Activated naive CD4-positive, alpha-beta T cell (primary cell): ENCODE measurements around the gene LENG1.

Experiments
- DNase-seq, 4 experiments: peaks; one replicate each; lab custom pipeline; 2025; lab: John Stamatoyannopoulos, UW

The LENG1 gene

DNA sequence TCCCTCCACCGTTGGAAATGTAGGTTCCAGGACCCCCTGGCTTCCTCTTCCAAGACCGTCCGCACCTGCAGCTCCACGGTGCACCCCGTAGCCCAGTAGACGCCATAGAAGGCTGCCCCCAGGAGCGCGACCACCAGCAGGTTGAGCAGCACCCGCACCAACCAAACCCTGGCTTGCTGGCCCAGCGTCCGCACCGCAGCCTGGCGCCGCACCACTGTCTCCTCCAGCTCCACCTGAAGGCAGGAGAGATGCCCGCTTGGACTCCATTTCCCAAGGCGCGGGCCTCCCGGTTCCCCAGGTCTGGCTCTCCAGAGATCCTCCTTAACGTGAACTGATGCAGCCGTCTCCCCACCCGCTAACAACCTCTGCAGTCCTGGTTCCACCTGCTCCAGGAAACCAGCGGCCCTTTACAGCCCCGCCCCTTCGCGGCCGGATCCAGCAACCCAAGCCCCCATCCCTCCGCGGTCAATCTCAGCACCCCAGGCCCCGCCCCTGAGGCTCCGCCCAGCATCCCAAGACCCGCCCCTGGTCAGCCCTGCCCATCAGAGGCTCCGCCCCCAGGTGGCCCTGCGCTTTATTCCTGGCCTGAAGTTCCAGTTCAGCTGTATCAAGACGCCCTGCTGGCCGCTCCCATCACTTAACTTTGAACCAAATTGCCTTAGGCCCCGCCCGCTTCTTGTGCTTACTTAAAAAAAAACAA, 5.0 kb upstream of the LENG1 start:
- peak in 1 of 4 experiments; percentile 25 for DNase-seq

DNA sequence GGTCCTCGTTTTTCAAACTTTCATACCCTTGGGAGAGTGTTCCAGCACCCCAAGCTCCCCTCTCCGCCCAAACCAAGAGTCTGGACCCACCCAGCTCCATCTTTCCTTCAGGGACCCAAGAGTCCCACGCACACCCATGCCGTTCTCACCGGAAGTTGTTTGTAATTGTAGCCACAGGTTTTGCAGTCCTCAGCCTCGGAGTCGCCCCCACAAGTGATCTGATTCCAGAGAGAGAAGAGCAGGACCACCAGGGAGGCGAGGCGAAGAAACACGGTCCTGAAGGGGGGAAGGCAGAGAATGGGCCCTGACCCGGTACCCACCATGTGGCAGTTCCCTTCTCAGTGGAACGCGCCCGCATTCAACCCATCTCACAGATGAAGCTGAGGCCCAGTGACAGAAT, 3.4 kb upstream of the LENG1 start:
- no peak for DNase-seq

DNA sequence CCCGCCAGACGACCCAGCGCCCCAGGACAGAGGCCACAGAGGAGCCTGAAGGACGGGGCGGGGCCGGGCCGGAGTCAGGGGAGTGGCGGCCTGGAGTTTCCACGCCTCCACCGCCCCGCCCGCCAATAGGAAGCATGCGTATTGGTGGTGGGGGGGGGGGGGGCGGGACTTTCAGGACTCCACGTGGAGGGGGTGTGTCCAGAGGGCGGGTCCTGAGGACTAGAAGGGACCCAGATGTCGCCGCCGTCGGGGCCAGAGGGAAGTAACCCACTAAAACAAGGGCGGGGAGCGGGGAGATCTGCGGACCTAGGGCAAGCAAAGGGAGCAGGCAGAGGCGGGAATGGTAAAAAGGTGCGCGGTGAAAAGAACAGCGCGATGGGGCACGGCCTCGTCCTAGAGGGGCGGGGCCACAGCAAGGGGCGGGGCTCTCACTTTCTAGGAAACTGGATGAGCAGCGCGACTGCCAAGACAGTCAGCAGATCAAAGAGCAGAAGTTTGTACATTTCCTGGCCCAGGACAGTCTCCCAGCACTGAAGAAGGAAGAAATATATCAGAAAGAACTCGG, 2.8 kb upstream of the LENG1 start:
- peak; percentile 60 to 81 (median 70) for DNase-seq

DNA sequence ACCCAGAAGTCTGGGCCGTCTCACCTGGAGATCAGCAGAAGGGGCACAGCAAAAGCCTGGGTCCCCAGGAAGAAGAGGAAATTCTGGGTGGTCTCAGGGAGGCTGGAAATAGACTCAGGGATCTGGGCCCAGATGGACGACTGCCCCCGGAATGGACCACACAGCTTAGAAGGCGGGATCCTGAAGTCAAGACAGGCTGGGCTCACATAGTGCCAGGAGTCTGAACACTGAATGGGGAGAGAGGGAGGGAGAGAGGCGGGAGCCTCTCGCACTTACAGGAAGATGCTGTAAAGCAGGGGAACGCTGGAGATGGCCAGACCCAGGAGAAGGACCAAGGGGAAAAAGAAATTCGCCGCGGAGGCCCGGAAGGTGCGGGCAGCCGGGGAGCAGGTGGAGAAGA, 1.3 kb upstream of the LENG1 start:
- no peak for DNase-seq

DNA sequence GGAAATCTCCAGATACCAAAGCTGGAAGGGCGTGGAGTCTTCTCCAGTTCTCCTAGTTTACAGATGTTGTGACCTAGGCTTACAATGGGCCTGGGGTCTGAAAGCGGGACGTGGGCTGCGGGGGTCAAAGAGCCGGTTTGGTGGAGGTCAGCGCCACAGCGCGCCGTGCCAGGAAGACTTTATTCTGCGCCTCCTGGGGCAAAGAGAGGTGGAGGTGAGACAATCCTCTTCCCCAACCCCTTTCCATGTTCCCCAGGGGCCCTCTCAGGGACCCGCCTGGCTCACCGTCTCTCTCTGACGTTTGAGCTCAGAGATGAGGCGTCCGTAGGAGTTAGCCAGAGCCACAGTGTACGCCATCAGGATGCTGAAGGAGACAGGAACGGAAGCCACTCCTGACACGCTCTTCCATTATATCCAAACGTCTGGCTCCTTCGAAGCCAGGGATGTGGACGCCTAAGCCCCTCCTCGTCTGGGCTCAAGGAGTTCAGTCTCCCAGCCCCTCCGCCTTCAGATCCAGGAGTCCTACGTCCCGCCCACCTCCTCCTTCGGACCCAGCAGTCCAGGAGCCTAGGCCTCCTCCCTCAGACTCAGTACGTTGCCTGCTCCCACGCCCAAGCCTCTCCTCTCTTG, 776 bp upstream of the LENG1 start:
- DNase-seq = no peak

DNA sequence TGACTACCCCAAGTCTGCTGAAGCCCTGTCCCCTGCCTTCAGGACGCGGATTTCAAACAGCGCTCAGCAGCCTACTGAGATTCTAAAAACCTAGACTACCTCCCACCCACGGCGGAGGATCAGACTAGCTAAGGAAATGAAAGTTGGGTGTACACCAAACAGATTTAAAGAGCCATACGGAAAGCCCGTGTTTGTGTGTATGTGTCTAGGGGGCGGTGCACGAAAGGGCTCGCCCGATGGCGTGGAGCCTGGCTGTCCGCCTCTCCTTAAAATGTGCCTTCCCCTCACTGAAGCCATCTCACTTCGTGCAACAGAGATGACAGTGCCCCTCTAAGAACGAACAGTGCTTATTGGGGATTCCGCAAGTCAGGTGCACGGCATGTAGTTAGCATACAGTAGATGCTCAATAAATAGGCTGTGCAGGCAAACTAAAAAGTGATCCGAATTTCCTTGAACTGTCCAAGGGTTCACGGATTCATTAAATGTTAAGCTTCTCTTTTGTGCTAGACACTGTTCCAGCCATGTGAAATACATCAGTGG, 639 bp downstream of the LENG1 start:
- DNase-seq = no peak

DNA sequence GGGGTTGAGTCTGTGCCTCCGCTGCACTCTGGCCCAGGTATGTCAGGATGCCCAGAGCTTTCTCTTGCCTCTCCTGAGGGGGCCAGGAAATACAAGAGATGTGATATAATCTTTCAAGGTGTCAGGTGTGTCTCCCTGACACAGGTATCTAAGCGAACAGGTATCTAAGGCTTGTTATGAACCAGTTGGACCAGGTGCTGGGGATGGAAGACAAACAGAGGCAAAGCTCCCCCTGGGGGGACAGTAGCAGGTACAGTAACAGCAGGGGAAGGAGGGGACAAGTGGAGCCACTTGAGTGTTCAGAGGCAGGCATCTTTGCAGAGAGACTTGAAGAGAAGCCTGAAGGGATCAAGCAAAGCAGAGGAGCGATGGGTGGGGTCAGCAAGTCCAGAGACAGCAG, 2.6 kb downstream of the LENG1 start:
- no peak for DNase-seq

DNA sequence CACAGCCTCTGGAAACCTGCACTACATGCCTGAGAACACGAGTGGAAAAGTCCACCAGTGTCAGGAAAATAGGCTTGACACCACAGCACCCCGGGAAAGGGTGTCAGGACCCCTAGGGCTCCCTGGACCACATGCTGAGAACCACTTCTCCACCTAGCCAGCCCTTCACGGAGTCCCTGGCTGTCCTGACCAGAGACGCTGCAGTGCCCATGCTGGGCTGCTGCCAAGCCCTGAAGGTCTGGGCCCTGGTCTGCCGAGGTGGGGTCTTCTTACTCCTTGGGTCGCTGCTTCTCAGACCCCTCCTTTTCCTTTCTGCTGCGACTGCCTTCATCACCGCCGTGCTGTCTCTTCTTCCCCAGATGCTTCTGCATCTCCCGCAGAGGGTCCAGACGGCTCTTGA, 3.0 kb downstream of the LENG1 start:
- DNase-seq = no peak

DNA sequence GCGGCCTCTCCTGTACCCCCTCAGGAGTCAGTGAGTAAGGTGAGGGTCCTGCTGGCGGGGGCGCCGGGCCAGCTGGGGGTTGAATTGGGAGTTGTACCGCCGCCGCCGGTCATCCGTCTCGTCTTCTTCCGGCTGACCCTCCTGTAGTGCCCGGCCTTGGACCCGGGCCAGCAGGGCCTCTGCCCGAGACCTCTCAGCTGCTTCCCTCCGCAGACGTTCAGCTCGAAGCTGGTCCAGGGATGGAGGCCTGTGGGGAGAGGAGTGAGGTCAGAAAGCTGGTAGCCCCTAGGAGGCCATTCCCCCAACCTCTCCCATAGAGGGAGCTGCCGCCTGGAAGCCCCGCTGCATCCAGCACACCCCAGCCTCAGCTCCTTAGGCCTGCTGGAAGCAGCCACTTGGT, 3.8 kb downstream of the LENG1 start:
- no peak for DNase-seq

DNA sequence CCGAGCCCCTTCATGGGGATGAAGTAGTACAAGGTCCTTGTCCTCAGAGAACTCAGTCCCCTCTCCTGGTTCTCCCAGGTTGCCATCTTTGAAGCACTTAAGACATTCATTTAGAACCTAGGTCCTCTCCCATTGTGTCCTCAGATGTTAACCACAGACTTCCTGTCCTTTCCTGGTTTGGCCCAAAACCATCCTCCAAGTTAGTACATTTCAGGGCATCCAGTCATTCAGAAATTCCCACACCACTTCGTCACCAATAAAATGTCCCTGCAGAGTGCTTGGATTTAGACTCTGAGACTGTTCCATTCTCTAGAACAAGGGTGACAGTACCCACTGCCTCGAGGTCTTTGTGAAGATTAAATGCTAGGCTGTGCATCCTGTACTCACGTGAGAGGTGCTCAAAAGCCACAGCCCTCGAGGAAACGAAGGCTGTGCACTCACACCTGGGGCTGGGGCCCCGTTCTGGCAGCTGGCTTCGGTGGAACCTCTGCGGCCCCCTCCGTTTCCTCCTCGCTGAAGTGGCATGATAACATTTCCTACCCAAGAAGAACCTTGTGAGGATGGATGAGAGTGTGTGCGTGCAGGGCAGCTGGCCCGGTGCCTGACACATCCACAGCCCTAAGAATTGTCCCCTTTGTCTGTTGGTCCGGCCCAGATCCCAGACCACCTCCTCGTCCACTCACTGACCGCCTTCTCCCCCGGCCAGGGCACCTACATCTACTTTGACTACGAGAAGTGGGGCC, 4.7 kb downstream of the LENG1 start:
- DNase-seq = peak in 2 of 4 experiments; percentile 12 to 42

DNA sequence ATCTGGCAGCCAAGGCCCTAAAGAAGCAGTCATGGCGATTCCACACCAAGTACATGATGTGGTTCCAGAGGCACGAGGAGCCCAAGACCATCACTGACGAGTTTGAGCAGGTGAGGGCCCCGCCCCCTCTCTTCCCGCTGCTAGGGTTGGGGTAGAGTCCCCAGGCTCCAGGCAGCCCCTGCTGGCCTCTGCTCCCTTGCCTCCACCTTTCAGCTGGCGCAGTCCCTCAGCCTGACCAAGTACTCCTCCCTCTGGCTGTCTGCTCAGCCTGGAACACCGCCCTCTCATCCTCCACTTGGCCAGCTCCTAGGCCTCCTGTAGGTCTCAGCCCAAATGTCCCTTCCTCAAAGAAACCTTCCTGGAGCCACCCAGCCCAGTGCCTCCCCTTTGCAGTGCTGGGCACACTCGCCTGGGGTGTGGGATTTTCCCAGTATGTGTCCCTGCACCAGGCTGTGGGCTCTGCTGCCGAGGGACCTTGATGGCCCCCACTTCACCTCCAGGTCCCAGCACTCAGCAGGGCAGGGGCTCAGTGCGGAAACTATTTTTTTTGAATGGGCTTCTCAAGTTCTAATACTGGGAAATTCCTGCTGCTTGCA, 5.7 kb downstream of the LENG1 start:
- DNase-seq = no peak

DNA sequence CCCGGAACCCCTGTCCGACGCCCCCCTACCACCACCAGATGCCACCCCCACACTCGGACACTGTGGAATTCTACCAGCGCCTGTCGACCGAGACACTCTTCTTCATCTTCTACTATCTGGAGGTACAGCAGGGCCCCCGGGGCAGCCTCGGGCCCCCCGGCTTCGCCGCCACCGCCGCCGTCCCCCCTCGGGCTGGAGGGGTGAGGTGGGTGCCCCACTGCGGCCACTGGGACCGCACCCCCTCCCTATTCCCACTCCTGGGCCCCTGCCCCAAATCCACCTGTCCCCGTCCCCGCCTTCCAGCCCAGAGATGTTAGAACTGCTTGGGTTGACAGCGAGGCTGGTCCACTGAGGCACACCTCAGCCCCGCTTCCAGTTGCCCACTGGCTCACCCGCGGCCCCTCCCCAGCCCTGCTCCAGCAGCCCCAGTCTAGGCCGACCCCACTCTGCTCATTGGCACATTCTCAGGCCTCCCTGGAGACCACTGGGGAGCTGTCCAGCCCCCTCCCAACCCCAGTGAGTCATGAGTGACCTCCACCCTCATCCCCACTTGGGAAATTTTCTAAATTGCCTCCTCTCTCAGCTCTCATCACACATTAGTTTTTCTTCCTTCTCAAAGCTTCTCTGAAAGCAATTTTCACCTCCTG, 6.5 kb downstream of the LENG1 start:
- DNase-seq = no peak

DNA sequence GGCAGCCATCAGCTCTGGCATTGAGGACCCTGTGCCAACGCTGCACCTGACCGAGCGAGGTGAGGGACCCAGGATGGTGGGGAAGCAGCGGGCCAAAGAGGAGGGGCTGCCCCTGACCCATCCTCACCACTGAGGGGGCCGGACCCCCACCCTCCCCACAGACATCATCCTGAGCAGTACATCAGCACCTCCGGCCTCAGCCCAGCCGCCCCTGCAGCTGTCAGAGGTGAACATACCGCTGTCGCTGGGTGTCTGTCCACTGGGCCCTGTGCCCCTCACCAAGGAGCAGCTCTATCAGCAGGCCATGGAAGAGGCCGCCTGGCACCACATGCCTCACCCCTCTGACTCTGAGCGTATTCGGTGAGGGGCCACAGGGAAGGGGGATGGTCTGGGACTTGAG, 7.3 kb downstream of the LENG1 start:
- DNase-seq = no peak

DNA sequence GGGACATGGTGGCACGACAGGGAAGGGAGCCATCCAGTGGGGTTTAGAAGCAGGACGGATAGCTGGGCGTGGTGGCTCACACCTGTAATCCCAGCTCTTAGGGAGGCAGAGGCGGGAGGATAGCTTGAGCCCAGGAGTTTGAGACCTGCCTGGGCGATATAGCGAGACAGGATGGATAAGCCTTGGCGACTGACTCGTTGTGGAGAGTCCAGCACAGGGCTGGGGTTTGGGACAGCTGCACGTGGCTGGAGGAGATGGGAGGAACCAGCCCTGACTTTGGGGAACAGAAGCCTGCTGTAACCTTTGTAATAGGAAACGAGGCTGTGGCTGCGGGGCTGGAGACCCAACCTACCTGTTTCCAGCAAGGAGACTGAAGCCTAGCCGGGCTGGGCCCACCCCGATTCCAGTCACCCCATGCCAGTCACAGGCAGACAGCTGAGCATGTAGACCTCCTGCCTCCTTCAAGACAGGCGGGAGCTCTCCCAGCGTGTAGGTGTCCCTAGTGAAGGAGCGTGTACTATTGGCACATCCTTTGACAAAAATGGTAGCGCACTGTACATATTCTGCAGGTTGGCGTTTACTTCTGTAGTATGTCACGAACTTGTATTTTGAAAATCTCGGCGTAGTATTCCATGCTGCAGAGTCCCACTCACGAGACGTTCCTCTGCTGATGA, 8.0 kb downstream of the LENG1 start:
- no peak for DNase-seq

DNA sequence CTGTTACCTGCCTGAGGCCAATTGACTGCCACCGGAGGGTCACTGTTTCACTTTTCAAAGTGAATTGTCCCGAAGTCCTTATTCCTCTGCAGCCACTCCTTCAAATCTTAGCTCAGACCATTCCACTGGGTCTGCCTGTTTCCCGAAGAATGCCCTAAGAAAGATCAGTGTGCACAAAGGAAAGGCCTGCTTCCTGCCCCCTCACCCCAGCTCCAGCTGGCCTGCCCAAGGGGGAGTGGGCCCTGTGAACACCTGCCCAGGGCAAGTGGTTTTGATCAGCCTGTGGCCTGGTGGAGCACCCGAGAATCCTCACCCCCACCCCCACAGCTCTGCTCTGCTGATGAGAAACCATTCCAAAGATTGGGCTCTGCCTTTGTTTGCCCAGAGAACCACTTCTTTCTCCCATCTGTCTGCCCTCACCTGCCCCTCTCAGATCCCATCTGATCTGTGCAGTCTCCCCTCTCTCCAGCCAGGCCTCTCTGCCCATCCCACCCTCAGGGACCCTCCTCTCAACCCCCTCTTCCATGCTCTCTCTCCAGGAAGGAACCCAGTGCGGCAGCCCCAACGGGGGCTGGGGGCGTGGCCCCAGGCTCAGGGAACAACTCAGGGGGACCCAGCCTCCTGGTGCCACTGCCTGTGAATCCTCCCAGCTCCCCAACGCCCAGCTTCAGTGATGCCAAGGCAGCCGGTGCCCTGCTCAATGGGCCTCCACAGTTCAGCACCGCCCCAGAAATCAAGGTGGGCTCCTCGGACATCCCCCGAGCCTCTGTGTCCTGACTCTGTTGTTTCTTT, 10.3 kb downstream of the LENG1 start:
- no peak for DNase-seq

DNA sequence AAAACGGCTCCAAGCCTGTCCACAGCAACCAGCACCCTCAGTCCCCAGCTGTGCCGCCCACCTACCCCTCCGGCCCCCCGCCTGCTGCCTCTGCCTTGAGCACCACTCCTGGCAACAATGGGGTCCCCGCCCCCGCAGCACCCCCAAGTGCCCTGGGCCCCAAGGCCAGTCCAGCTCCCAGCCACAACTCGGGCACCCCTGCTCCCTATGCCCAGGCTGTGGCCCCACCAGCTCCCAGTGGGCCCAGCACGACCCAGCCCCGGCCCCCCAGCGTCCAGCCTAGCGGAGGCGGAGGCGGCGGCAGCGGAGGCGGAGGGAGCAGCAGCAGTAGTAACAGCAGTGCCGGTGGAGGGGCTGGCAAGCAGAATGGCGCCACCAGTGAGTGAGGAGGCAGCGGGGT, 11.4 kb downstream of the LENG1 start:
- no peak for DNase-seq

DNA sequence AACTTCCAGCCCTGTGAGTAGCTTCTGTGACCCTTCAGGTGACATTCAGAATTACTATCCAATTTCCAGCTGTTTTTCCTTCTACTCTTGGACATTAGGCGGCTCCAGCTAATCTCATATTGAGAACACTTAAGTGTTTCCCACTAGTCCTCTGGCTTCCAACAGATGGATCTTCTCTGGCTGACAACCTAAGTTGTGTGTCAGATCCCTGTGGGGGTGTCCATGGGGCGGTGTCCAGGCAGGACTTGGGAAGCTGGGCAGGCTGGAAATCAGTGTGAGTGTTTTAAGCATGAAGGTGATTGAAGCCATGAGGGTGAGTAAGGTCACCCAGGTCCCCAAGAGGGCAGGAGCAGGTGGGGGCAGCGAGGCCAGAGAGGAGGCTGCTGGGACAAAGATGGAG, 11.8 kb downstream of the LENG1 start:
- no peak for DNase-seq

DNA sequence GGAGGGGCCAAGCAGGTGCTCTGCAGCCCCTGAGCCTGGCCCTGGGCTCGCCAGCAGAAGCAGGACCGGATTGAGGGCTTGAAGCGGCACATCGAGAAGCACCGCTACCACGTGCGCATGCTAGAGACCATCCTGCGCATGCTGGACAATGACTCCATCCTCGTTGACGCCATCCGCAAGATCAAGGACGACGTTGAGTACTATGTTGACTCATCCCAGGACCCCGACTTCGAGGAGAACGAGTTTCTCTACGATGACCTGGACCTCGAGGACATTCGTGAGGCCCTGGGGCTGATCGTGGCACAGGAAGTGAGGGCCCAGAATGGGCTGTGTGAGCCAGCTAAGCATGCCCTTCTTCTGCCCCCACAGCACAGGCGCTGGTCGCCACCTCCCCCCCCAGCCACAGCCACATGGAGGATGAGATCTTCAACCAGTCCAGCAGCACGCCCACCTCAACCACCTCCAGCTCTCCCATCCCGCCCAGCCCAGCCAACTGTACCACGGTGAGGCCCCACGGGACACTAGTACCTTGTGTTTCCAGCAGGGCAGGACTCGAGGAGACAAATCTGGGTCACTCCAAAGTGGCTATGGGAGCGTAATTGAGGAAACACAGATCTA, 13.9 kb downstream of the LENG1 start:
- no peak for DNase-seq

DNA sequence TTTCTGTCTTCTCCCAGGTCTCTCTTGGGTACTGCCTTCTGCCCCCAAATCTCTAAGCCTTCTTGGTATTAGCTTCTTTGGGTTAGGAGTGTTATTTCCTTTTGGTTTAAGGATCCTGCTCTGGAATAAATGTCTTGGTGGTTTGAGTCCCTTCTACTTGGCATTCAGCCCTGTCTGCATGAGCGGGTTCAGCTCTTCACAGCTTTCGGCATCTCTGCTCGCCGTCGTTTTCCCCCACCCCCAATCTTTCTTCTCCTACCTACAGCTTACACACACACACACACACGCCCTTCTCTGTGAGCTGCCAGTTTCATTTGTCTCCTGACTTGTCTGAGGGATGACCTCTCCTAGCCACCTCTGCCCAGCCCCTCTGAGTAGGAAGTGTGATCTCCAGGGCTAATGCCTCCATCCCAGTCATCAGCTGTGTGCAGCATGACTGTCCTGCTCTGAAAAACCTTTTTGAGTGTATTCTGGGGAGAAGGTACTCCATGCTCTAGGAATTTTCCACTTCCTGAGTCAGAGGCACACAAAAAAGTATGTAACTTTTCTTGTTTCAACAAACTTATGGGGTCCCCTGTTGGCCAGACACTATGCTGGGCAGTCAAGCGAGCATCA, 17.2 kb downstream of the LENG1 start:
- no peak for DNase-seq

DNA sequence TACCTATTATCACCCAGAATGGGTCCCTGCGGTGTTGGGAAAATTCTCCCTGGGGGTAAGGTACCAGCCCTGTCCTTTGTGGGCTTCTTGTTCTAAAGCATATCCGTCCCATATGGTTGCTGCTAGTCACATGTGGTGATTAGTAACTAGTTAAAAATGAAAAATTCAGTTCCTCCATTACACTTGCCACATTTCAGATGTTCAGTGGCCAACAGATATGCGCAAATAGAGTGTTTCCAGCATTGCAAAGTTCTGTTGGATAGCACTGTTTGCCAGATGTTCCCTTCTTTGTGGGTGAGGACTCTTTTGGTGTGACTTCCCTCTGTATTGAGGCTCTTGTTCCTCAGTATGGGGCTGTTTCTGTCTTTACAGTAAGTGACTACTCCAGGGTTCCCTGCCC, 18.2 kb downstream of the LENG1 start:
- DNase-seq = no peak
